RCC 7860 (cell line): ENCODE results near the gene SIRT5.

Experiments used
- DNase-seq: peaks from one replicate; pipeline ENCODE4 v3.0.0-alpha.2; 2015; ENCODE audit warnings: low spot score
- FAIRE-seq: peaks from 2 replicates; lab custom pipeline; 2012; peaks lifted over from hg19 to GRCh38; lab: Jason Lieb, UNC

SIRT5 gene

GRCh38 chr6:13629459-13630116 is 55.2 kb downstream of the SIRT5 start:
- DNase-seq (no peak), FAIRE-seq (no peak)

GRCh38 chr6:13630499-13630898 is 56.1 kb downstream of the SIRT5 start:
- FAIRE-seq (no peak), DNase-seq (no peak)

DNA sequence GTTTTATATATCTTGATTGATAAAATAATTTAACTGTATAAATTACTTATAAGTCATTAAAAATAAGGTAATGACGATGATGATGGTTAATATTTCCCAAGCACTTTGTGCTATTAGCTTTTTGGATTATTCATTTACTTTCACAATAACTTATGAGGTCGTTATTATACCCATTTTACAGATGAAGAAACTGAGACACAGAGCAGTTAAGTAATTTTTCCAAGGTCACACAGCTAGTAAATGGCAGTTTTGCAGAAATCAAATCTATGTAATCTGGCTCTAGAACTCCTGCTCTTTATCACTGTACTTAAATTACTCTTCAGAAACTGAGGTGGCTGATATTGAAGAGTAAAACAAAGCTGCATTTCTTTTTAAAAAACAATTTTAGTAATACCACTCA is 58.9 kb downstream of the SIRT5 start:
- no peak for FAIRE-seq

DNA sequence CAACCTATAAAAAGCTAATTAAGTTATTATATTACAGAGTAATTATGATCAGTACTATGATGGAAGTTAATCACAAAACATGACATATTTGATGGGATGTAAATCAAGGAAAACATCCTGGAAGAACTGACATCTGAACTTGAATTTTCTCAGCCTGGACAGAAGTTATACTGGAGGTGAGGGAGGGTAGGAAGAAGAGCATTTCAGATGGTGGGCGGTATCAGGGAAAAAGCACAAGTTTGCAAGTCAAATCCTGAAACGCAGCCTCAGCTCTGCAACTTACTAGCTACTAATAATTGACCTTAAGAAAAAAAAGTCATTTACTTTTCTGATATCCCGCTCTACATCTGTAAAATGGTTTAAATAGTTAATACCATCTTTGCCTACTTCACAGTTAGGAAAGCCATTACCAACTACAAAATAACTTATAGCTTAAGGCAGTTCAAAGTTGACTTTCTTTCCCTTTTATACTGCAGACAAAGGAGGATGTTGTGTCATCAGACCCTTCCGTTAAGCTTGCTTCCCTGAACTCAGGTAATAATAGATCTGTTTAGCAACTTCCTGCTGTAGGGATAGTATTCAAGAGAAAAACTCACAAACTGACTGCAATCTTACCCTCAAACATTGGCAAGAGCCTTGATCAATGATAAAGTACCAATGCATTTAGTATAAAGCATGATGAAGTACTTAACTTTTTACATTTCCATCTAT is 61.7 kb downstream of the SIRT5 start:
- DNase-seq (no peak), FAIRE-seq (no peak)

More for the DNA sequence above, 58.9 kb downstream of the SIRT5 start:
- no peak for DNase-seq

DNA sequence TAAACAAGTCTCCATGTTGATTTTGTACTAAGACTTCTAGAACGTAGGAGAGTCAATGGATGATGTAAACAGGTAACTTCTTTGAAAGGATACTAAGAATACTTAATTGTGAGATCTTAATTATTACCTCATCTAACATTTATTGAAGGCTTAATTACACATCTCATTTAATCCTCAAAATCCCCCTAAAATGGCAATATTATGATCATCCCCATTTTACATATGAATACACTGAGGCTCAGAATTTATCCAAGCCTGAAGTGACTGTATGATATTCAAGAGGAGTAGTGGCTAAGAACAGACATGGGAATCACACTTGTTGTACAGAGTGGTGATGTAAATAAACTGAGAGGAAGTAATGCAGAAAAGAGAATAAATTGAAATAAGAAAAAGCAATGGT is 63.6 kb downstream of the SIRT5 start:
- no peak for FAIRE-seq

GRCh38 chr6:13638626-13639025 is 64.2 kb downstream of the SIRT5 start:
- FAIRE-seq (no peak), DNase-seq (no peak)

More for the DNA sequence above, 63.6 kb downstream of the SIRT5 start:
- no peak for DNase-seq

- FAIRE-seq, result no peak
- no peak for DNase-seq
These were observed 66.9 kb downstream of the SIRT5 start for GRCh38 chr6:13641315-13641714.

DNA sequence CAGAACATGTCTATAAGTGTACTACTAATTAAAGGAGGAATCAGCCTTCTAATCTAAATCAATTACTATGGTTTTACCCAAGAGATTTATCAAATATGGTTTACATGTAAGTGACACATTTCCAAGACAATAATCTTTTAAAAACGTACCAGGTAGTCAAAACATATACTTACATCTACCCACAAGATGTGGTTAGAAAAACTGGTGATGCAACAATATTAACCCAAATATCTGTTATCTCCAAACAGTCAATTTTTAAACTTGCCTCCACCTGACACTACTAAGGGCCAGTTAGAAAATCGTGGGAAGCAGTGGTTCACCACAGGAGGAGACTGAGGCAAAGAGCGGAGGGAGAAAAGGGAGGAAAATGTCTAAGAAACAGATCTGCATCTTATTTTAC is 68.7 kb downstream of the SIRT5 start:
- no peak for DNase-seq
- FAIRE-seq, result no peak

- DNase-seq (no peak), FAIRE-seq (no peak)
These were observed 74.4 kb downstream of the SIRT5 start for GRCh38 chr6:13648850-13649249.

DNA sequence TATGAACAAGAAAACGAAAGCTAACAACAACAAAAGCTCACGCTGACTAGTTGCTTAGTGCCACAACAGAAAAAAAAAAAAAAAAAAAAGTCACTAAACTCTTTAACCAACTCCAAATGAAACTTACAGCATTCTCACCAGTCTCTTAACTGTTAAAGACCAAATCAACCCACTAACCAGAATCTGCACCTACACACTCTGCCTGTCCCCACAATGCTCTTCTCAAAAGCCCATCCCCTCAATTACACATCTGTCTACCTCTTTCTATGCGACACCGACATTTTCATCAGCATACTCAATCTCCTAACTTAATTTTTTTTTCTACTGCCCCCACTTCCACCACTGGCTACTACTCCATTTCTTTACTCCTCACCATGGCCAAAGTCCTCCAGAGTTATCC is 75.0 kb downstream of the SIRT5 start:
- FAIRE-seq, result no peak
- DNase-seq, result no peak

DNA sequence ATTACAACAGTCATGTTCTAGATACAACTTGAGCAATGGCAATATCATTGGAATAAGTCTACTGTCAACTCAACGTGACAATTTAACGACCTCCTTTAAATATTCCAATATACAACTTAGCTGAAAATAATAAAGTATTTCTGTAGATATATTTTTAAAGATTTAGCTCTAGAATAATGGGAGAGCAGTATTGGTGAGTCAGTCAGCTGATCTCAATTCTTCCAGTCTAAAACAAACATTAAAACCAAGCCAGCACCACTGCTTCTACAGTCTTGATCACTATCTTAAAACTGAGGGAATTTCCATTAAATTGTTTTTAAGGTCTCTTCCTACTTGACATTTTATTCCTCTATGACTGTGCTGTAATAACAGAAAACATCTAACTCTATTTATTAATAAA is 78.9 kb downstream of the SIRT5 start:
- DNase-seq, result no peak
- FAIRE-seq, result no peak

DNA sequence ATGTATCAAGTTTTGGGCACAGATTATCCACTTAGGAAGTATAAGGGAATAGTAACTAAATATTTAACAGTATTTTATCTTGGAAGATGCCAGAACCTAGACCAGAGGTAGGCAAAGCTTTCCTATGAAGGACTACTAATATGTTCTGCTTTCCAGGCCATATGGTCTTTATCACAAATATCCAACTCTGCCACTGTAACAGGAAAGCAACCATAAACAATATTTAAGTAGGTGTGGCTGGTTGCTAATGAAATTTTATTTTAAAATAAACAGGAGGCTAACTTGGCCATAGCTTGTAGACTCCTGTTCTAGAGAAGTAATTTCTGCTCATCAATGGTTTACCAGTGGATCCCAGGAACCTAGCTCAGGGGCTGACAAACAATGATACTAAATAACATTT is 80.1 kb downstream of the SIRT5 start:
- no peak for DNase-seq
- no peak for FAIRE-seq

- no peak for DNase-seq
- no peak for FAIRE-seq
These were observed 81.3 kb downstream of the SIRT5 start for GRCh38 chr6:13655700-13656099.

GRCh38 chr6:13660273-13660672 is 85.9 kb downstream of the SIRT5 start:
- DNase-seq (no peak), FAIRE-seq (no peak)

GRCh38 chr6:13660893-13661292 is 86.5 kb downstream of the SIRT5 start:
- no peak for DNase-seq
- FAIRE-seq, result no peak

DNA sequence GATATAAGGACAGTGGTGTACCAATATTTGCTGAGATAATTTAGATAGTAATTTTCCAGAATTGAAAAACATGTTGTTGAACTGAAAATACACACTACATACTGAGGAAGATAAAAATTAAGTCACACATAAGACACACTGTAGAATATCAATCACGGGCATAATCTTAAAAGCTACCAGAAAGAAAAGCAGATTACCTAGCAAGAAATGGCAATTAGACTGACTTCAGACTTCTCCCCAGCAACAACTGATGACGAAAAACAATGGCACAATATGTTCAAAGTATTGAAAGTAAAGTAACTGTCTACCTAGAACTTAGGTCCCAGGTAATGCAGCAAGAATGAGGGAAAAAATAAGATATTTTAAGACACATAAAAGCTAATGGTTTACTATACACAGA is 87.2 kb downstream of the SIRT5 start:
- FAIRE-seq, result no peak
- no peak for DNase-seq

DNA sequence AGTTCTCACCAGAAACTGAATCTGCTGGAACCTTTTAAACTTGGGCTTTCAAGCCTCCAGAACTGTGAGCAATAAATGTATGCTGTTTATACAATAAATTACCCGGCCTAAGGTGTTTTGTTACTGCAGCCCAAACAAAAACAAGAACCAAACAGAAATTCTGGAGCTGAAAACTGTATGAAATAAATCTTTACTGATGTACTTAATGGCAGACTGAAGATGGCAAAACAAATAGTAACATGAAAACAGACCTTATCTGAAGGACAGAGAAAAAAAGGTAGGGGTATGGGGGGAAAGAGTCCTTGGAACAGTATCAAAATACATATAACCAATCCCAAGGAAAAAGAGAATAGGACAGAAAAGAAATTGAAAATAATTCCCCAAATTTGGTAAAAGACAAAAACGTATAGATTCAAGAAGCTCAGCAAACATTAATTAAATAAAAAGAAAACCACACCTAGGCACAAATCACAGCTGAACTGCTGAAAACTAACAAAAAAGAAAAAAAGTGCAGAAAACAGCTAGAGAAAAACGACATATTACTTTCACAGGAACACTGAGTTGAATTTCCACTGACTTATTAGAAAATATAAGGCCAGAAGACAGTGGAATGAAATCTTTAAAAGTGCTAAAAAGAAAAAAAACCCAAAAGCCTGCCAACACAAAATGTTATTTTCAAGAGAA is 88.4 kb downstream of the SIRT5 start:
- FAIRE-seq (no peak), DNase-seq (no peak)

DNA sequence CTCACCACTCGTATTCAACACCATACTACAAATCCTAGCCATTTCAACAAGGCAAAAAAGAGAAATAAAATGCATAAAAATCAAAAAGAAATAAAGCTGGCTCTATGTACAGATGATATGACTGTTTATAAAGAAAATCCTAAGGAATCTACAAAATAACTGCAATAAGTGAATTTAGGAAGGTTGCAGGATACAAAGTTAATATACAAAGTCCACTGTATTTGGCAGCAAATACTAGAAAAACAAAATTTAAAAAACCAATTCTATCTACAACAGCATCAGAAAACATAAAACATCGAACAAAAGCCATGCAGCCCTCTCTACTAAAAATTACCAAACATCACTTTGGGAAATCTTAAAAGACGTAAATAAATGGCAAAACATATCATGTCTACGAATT is 89.6 kb downstream of the SIRT5 start:
- FAIRE-seq, result no peak

More for the DNA sequence above, 89.6 kb downstream of the SIRT5 start:
- DNase-seq, result no peak
